GM12873 (cell line): ENCODE measurements around the gene DHRS3.

Source experiments
- TF ChIP-seq, protein P1 (sequence below): IDR thresholded peaks from 2 replicates; pipeline ENCODE4 v1.5.1; 2012; ENCODE audit warnings: low read depth, mild to moderate bottlenecking, moderate library complexity, low read length, control low read depth; ENCODE audit not compliant: insufficient read depth; ENCODE audit errors: missing control alignments

DHRS3 gene

DNA sequence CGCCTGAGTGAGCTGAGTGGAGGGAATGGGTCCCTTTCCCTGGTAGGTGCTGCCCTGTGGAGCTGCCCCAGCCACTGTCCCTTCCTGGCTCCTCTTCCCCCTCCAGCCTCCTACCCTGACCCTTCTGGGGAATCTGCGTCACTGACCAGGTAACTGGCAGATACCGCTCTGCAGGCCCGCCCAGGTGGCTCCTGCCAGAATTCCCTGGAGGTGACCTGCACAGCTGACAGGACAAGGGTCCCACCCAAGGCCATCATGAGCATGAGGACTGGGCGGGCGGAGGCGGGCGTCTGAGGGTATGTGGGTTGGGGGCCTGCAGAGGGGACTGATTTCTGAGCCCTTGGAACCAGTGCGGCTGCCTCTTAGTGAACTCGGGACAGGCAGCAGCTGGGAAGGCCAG is 32.5 kb downstream of the DHRS3 start:
- TF ChIP-seq, protein P1, sequence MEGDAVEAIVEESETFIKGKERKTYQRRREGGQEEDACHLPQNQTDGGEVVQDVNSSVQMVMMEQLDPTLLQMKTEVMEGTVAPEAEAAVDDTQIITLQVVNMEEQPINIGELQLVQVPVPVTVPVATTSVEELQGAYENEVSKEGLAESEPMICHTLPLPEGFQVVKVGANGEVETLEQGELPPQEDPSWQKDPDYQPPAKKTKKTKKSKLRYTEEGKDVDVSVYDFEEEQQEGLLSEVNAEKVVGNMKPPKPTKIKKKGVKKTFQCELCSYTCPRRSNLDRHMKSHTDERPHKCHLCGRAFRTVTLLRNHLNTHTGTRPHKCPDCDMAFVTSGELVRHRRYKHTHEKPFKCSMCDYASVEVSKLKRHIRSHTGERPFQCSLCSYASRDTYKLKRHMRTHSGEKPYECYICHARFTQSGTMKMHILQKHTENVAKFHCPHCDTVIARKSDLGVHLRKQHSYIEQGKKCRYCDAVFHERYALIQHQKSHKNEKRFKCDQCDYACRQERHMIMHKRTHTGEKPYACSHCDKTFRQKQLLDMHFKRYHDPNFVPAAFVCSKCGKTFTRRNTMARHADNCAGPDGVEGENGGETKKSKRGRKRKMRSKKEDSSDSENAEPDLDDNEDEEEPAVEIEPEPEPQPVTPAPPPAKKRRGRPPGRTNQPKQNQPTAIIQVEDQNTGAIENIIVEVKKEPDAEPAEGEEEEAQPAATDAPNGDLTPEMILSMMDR: no peak

DNA sequence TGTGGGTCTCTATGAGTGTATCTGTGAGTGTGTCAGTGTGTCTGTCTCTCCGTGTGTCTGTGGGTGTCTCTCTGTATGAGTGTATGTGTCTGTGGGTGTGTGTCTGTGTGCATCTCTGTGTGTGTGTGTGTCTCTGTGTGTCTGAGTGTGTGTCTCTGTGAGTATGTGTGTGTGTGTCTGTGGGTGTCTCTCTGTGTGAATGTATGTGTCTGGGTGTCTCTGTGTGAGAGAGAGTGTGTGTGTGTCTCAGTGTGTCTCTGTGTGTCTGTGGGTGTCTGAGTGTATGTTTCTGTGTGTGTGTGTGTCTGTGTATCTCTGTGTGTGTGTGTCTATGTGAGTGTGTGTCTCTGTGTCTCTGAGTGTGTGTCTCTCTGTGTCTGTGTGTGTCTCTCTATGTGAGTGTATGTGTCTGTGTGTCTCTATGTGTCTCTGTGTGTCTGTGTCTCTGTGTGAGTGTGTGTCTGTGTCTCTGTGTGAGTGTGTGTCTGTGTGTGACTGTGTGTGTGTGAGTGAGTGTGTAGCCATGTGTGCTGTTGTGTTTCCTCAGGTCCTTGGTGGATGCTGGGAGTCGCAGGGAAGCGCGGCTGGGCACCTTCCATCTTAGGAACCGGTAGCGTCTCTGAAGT is 33.0 kb downstream of the DHRS3 start:
- TF ChIP-seq, protein P1: no peak

DNA sequence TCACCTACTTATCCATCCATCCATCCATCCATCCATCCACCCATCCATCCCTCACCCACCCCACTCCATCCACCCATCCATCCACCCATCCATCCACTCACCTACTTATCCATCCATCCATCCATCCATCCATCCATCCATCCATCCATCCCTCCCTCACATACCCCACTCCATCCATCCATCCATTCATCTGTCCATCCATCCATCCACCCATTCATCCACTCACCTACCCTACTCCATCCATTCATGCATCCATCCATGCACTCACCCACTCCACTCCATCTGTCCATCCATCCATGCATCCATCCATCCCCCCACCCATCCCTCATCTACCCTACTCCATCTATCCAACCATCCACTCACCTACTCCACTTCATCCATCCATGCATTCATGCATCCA is 34.5 kb downstream of the DHRS3 start:
- TF ChIP-seq, protein P1: no peak

DNA sequence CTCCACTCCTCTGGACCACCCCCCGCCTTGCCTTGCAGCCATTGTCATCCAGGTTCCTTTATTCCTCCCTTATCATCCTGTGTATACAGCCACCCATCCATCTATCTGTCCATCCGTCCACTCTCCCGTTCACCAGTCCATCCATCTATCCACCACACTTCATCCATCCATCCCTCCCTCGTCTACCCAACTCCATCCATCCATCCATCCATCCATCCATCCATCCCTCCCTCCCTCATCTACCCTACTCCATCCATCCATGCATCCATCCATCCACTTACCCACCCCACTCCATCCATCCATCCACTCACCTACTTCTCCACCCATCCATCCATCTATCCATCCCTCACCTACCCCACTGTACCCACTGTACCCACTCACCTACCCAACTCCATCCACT is 35.4 kb downstream of the DHRS3 start:
- TF ChIP-seq, protein P1: no peak

DNA sequence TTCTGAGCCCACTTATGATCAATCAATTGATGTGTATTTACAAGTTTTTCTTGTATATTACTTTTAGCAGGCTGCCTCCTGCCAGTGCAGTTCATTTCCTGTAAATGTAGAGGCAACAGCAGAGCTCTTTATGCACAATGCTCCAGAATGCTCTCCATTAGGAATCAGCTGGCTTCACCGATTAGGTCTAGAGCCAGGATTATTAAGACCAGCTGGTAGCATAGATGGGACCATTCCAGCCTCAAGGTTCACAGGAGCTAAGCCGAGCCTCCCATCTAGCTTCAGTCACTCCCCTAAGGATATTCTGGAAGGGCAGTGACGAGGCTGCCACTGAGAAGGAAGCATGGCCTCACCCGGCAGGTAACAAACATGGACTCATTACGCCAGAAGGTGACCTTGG is 36.8 kb downstream of the DHRS3 start:
- TF ChIP-seq, protein P1: no peak

DNA sequence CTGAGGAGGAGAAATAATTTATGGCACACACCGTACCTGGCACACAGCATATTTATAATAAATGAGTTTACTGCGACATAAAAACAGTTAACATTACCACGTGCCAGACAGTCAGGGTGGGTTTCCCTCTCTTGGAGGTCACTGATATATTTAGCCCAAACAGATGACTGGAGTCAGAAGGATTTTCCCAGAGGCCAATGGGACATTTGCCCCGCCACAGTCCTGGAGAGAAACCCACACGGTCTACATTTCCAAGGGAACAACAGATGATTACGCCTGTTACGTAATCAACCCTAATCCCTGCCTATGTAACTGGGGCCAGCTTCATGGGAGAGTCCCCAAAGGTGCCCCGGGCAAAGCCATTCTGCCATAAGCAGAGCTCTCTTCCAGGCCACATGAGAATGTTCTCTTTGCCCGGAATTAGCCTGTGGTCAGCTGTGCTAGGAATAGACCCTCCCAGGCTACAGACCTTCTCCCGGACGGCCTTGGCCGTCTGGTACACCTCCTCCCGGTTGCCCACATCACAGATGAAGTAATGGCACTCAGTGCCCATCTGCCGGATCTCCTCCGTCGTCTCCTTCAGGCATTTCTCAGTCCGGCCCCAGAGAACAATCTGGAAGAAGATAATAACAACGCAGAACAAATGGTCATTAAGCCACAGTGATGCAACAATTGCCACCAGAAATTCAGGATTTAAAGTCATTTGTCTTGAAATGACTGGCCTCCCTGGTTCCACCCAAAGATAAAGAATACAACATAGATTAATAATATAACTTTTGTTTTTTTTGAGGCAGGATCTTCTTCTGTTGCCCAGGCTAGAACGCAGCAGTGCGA is 37.7 kb downstream of the DHRS3 start:
- TF ChIP-seq, protein P1: no peak

DNA sequence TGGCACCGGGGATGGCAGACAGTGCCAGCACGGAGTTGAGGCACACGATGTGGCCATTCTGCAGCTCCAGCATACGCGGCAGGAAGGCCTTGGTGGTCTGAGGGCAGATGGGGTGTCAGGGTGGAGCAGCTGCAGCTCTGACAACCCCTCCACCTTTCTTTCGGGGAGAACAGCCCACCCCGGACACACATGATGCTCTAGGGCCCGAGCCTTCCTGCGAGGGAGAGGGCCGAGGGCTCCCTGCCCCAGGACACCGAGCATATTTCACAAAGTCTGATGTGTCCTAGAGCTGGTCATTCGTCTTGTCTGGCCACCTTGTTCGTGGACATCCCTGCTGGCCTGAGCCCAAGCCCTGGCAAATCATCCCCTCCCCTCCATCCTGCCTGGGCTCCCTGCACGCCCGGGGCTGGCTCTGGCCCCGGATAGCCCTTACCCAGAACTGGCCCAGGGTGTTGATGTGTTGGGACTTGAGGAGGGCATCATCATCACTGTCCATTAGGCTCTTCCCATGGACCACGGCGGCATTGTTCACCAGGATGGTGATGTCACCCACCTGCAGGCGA is 39.1 kb downstream of the DHRS3 start:
- TF ChIP-seq, protein P1: no peak
